HG03521 (cell line): ENCODE data around the gene TATDN2.

ENCODE experiments used
- ATAC-seq: cut with Tn5 transposase; IDR thresholded peaks from one replicate; pipeline ENCODE4 v1.9.1; 2021; ENCODE audit warnings: mild to moderate bottlenecking, moderate library complexity; ENCODE audit not compliant: unreplicated experiment

The TATDN2 gene

GRCh38 chr3:10315771-10316344 is 67.6 kb downstream of the TATDN2 start:
- ATAC-seq, result no peak

- ATAC-seq, result no peak
Observed at GRCh38 chr3:10317311-10317960, 69.2 kb downstream of the TATDN2 start.

GRCh38 chr3:10317961-10318350 is 69.7 kb downstream of the TATDN2 start:
- no peak for ATAC-seq

- ATAC-seq, result no peak
Observed at GRCh38 chr3:10319251-10319650, 71.0 kb downstream of the TATDN2 start.

DNA sequence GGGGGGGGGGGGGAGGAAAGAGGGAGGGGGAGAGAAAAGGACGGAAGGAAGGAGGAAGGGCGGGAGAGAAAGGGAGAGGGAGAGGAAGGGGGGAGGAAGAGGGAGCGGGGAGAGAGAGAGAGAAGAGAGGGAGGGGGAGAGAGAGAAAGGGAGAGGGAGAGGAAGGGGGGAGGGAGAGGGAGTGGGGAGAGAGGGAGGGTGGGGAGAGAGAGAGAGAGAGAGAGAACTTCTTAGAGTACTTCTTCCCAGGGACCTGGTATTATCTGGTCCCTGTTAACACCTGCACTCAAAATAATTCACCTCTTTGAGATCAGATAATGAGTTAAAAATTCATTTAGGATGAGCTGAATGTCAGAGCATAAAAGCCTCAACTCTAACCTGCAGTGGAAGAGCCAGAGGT is 71.5 kb downstream of the TATDN2 start:
- no peak for ATAC-seq

DNA sequence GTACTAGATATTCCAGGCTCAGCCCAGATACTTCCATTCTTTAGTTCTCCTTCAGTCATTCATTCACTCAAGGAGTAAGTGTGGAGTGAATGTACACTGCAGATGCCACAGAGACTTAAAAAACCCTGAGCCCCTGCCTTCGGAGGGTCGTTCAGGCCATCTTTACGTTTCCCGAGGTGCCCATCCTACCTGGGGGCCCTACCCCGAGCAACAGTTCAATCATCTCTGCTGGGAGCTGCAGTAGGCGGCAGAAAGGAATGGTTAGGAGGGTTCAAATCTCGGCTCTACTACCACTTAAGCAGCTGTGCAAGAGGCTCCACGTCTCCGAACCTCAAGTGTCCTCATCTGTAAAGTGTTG is 72.0 kb downstream of the TATDN2 start:
- no peak for ATAC-seq

DNA sequence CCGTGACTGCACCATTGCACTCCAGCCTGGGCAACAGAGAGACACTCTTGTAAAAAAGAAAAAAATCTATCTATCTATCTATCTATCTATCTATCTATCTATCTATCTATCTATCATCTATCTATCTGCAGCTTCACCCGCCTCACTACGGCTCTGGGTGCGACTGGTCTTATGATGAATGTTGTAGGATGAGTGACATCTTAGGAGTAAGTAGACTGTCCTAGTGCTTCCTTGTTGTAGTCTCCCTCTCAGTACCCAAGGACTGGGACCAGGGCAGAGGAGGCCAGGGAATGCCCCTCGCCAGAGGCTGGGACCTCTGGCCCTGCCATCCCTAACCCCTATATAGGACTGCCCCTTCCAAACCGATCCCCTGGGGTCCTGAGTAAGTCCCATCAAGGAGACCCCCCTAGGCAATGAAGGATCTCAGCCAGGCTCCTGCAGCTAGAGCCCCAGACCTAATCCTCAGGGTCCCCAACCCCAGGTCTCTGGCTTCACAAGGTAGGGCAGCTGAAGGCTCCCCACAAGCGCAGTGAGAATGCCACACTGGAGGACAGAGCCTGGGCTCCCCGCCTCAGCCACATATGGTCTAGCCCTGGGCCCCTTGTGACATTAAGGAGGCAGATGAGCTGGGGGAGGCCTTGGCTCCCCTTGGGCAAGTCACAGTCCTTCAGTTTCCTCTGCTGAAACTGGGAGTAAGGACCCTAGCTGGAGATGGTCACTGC is 73.5 kb downstream of the TATDN2 start:
- ATAC-seq, result no peak

GRCh38 chr3:10322352-10322710 is 74.1 kb downstream of the TATDN2 start:
- ATAC-seq, result no peak

GRCh38 chr3:10327592-10327991 is 79.3 kb downstream of the TATDN2 start:
- no peak for ATAC-seq

DNA sequence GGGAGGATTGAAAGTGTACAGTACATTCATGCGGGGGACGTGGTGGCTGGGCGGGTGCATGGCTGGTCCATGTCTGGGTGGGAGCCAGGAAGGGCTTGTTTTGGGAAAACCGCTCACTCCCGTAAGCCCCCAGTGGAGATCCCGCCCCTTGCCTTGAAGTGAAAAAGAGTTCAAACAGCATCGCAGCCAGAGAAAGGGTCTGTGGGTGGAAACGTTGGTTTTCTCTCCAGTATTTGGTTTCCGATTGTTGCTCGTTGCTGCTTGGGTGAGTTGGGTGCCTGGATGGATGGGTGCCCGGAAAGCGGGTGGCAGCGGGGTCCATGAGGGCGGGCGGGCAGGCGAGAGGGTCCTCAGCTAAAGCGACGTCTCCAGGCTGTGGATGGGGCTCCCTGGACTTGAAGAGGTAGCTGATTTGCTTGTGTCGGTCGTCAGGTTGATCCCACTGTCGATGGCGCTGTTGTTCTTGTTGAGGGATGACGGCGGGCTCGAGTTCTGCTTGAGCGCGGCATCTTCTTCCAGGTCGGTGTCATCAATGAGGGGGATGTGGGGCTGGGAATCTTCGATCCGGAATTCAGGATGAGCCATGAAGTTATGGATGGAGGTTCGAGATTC is 80.3 kb downstream of the TATDN2 start:
- ATAC-seq, result no peak

DNA sequence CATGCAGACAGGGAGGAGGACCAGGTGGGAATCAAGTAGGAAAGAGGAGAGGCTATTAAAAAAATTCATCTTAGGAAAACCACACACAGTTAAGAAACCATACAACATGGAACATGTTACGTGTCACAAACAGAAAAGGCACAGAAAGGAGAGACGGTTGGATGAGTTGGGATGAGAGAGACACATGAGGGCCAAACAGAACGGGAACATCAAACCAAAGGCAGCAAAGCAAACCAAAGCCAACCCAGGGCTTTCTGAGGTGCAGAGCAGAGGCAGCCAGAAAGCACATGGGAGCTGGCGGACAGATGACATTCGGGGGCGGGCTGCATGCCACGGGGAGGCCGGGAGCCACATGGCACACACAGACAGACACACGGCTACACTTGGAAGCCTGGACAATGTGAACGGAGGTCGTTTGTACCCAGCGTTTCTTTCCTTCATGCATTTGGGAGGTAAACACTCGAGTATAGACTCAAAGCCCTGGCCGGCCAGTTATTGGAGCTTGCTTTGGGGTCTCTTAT is 81.3 kb downstream of the TATDN2 start:
- ATAC-seq, result no peak

DNA sequence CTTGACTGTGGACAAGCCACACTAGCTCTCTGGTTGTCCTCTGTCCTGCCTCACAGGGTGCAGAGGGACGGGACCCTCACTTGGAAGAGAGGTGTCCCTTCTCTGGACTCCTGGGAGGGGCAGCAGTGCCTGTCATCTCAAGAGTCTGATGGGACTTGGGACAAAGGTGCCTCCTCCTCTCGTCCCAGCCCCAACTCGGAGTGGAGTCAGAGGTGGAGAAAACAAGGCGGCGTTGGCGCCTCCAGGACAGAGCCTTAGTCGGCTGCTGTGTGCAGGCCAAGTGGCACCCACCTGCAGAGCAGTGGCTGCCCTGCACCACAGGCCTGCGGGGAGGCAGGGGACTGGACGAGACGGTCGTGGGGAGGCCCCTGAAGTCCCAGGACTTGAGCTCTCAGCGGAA is 82.1 kb downstream of the TATDN2 start:
- no peak for ATAC-seq
